GM18951 (cell line): ENCODE data around the gene ALG3.
"Not testable (repeated sequence)": the region's sequence is repeated elsewhere in the genome, so short reads cannot be mapped to it uniquely, and the experiment has no call there.

ENCODE experiments used
- POLR2A ChIP-seq: IDR thresholded peaks from 4 replicates; pipeline ENCODE4 v1.6.1; 2011; ENCODE audit warnings: mild to moderate bottlenecking; ENCODE audit not compliant: insufficient read length, insufficient read depth; ENCODE audit errors: extremely low read depth
- in situ Hi-C: fragments of 300-500 bp; cut with MboI; formaldehyde crosslinking; loops from one replicate; pipeline ENCODE4 v1.12.0; 2022; ENCODE audit warnings: low sequenced_read_pairs, mixed read lengths, inconsistent platforms; ENCODE audit not compliant: unreplicated experiment

The ALG3 gene

GRCh38 chr3:184272269-184272668 lies 23.5 kb upstream of the ALG3 start:
- TF ChIP-seq POLR2A = no peak
- in situ Hi-C loops = no loop called here

GRCh38 chr3:184267249-184267648 lies 18.5 kb upstream of the ALG3 start:
- in situ Hi-C loops = not testable (repeated sequence)

GRCh38 chr3:184262764-184263179 lies 14.0 kb upstream of the ALG3 start:
- TF ChIP-seq POLR2A = no peak
- in situ Hi-C loops = no loop called here

GRCh38 chr3:184261854-184262763 lies 13.3 kb upstream of the ALG3 start:
- TF ChIP-seq POLR2A = no peak
- in situ Hi-C loops = no loop called here

GRCh38 chr3:184261270-184261853 lies 12.6 kb upstream of the ALG3 start, which contains the start of gene CAMK2N2:
CAMK2N2 (minus strand) TSS chr3:184261553; CDS start chr3:184261285, 268 bp downstream.
- TF ChIP-seq POLR2A = no peak
- in situ Hi-C loops = no loop called here

- in situ Hi-C loops = no loop called here
- TF ChIP-seq POLR2A = no peak
These were observed 12.0 kb upstream of the ALG3 start for GRCh38 chr3:184260724-184261269.

- in situ Hi-C loops = no loop called here
- no peak for TF ChIP-seq POLR2A
These were observed 11.3 kb upstream of the ALG3 start for GRCh38 chr3:184259878-184260723.

GRCh38 chr3:184259396-184259877 lies 10.7 kb upstream of the ALG3 start:
- TF ChIP-seq POLR2A = no peak
- in situ Hi-C loops = no loop called here

- in situ Hi-C loops = no loop called here
These were observed 10.2 kb upstream of the ALG3 start for GRCh38 chr3:184258926-184259325.

GRCh38 chr3:184257083-184257915 lies 8.5 kb upstream of the ALG3 start:
- in situ Hi-C loops = no loop called here
- no peak for TF ChIP-seq POLR2A

More at GRCh38 chr3:184258926-184259325, 10.2 kb upstream of the ALG3 start:
- TF ChIP-seq POLR2A = no peak

GRCh38 chr3:184255291-184256039 lies 6.7 kb upstream of the ALG3 start:
- no peak for TF ChIP-seq POLR2A
- in situ Hi-C loops = no loop called here
